Smooth muscle cell (in vitro differentiated cells): ENCODE measurements around the gene KRT81. TPM values are rescaled to one million over a fixed set of nuclear protein-coding genes. Genes with fewer than 3 reads are reported as not detected.
A peak's percentile ranks its signal among the peaks of the same experiment; 100 is the strongest.

Source experiments
- DNase-seq: peaks from one replicate; lab custom pipeline; 2025; ENCODE audit not compliant: unreplicated experiment; lab: John Stamatoyannopoulos, UW
- H2AFZ ChIP-seq: fragments of 200-600 bp; sonication (generic); 2 replicates; pipeline ENCODE4 v1.6.0; 2016; ENCODE audit warnings: antibody characterized with exemption, low read depth, mild to moderate bottlenecking
- H3F3A ChIP-seq: fragments of 200-600 bp; sonication (generic); 2 replicates; pipeline ENCODE4 v1.6.0; 2017; ENCODE audit warnings: antibody characterized with exemption, low read depth
- H3K27ac ChIP-seq: fragments of 200-600 bp; sonication (generic); 2 replicates; pipeline ENCODE4 v1.5.1; 2016; ENCODE audit warnings: low read depth, mild to moderate bottlenecking
- H3K27me3 ChIP-seq: fragments of 200-600 bp; sonication (generic); 2 replicates; pipeline ENCODE4 v1.6.1; 2016; ENCODE audit warnings: low read depth, mild to moderate bottlenecking
- H3K36me3 ChIP-seq: fragments of 200-600 bp; sonication (generic); 2 replicates; pipeline ENCODE4 v1.5.1; 2016; ENCODE audit warnings: low read depth
- H3K4me1 ChIP-seq: fragments of 200-600 bp; sonication (generic); 2 replicates; pipeline ENCODE4 v1.5.1; 2016; ENCODE audit warnings: low read depth
- H3K4me2 ChIP-seq: fragments of 200-600 bp; sonication (generic); 2 replicates; pipeline ENCODE4 v1.6.0; 2016; ENCODE audit warnings: mild to moderate bottlenecking
- H3K4me3 ChIP-seq: fragments of 200-600 bp; sonication (generic); 2 replicates; pipeline ENCODE4 v1.5.1; 2016; ENCODE audit warnings: mild to moderate bottlenecking
- H3K79me2 ChIP-seq: fragments of 200-600 bp; sonication (generic); 2 replicates; pipeline ENCODE4 v1.6.0; 2016; ENCODE audit warnings: low read depth, mild to moderate bottlenecking
- H3K9ac ChIP-seq: fragments of 200-600 bp; sonication (generic); 2 replicates; pipeline ENCODE4 v1.6.0; 2016; ENCODE audit warnings: low read depth
- H3K9me3 ChIP-seq: fragments of 200-600 bp; sonication (generic); replicated peaks from 2 replicates; pipeline ENCODE4 v1.5.1; 2016; ENCODE audit warnings: low read depth
- H4K20me1 ChIP-seq: fragments of 200-600 bp; sonication (generic); 2 replicates; pipeline ENCODE4 v1.6.0; 2016; ENCODE audit warnings: low read depth
- WGBS: methylation state at CpG from one replicate; pipeline ENCODE4 v1.1.7; 2016; ENCODE audit warnings: low lambda C conversion rate; 5-methylcytosine and 5-hydroxymethylcytosine counted together
- polyA plus RNA-seq: library from polyadenylated mRNA; unstranded; fragments of >200 nt; fragmentation: Nextera tagmentation; extraction: Ambion mirVana; gene quantifications from 2 replicates; pipeline ENCODE4 v1.2.1, GENCODE V29; 2016
- total RNA-seq: library from RNA; depleted of rRNA; stranded (reverse); fragments of >200 nt; gene quantifications from 2 replicates; pipeline ENCODE4 v1.2.3, GENCODE V29; 2014
- TF ChIP-seq, protein P1 (sequence below): fragments of 200-600 bp; sonication (generic); IDR thresholded peaks from 2 replicates; pipeline ENCODE4 v1.5.1; 2017; ENCODE audit warnings: borderline replicate concordance, mild to moderate bottlenecking, antibody characterized with exemption; ENCODE audit not compliant: insufficient read depth, poor library complexity, severe bottlenecking

The KRT81 gene
- total and polyA plus RNA-seq, 2 experiments from 2014 or later, result 0.49 to 1.4 TPM

DNA sequence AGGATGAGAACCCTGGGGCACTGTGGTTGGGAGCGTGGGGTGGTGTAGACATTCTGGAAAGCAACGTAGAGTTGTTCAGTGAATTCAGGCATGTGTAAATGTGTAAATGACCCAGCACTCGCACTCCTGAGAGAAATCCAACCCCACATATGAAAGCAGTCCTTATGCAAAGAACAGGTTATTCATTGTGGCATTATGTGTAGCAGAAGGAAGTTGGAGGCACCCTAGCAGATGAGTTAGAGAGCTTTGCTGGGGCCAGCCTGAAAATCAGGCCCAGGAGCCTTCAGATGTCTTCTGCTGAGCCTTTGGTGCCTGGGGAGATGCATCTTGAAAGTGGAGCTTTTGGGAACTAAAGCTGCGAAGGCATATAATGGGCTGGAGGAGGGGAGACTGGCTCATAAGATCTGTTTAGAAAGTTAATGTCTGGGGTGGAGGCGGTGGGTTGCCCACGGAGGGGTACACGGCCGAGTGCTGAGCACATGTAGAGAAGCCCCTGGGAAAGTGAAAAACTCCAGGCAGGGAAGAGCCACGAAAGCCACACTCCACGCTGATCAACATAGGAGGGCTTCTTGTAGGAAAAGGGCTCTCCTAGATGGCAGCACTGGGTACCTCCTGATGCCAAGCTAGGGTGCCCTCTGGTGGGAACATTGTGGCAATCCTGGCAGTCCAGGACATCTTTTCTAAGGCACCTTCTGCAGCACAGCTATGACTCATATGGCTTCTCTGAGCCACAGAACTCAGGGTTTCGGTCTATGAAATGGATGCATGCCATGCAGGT, 35.9 kb upstream of the KRT81 start:
- Histone ChIP-seq H3K36me3 (no peaks in the 10 kb centered on the region), H3K27ac (no peak overlapping the region), H3K9me3 (no peaks in the 10 kb centered on the region), H4K20me1 (no peaks in the 10 kb centered on the region), H3K4me2 (no peak overlapping the region), H2AFZ (no peak overlapping the region), H3K9ac (no peak overlapping the region), H3F3A (peaks cover 7% of the 10 kb centered on the region), H3K4me3 (no peak overlapping the region), H3K79me2 (no peaks in the 10 kb centered on the region), H3K4me1 (no peaks in the 10 kb centered on the region), H3K27me3 (peaks cover 30% of the 10 kb centered on the region)
- no peak for DNase-seq
- TF ChIP-seq, protein P1, sequence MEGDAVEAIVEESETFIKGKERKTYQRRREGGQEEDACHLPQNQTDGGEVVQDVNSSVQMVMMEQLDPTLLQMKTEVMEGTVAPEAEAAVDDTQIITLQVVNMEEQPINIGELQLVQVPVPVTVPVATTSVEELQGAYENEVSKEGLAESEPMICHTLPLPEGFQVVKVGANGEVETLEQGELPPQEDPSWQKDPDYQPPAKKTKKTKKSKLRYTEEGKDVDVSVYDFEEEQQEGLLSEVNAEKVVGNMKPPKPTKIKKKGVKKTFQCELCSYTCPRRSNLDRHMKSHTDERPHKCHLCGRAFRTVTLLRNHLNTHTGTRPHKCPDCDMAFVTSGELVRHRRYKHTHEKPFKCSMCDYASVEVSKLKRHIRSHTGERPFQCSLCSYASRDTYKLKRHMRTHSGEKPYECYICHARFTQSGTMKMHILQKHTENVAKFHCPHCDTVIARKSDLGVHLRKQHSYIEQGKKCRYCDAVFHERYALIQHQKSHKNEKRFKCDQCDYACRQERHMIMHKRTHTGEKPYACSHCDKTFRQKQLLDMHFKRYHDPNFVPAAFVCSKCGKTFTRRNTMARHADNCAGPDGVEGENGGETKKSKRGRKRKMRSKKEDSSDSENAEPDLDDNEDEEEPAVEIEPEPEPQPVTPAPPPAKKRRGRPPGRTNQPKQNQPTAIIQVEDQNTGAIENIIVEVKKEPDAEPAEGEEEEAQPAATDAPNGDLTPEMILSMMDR, result peak; percentile 73
- 41% methylated on average over 11 of the region's 11 CpGs for WGBS

DNA sequence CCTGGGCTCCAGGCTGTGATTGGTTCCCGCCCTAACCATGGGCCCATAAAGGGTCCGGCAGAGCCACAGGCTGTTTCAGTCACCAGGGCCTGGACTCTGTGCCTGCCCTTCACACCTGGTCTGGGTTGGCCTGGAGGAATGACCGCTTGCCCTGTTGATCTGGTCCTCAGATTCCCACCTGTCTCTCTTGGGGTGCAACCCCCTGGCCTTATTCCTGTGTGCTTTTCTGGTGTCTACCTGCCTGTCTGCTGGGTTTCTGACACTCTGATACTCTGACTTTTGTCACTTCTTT, 32.8 kb upstream of the KRT81 start:
- Histone ChIP-seq H3K27ac (no peak overlapping the region), H3K36me3 (no peaks in the 10 kb centered on the region), H3K79me2 (no peaks in the 10 kb centered on the region), H3K4me1 (no peaks in the 10 kb centered on the region), H3F3A (no peaks in the 10 kb centered on the region), H3K4me3 (no peak overlapping the region), H3K27me3 (peaks cover 58% of the 10 kb centered on the region), H3K9me3 (no peaks in the 10 kb centered on the region), H3K4me2 (no peak overlapping the region), H3K9ac (no peak overlapping the region), H4K20me1 (no peaks in the 10 kb centered on the region), H2AFZ (no peak overlapping the region)
- TF ChIP-seq, protein P1, result no peak
- DNase-seq, result no peak
- WGBS, result 67% methylated on average over 3 of the region's 3 CpGs

GRCh38 chr12:52323416-52324152, 32.2 kb upstream of the KRT81 start:
- Histone ChIP-seq H2AFZ (no peak overlapping the region), H3K79me2 (no peaks in the 10 kb centered on the region), H3K36me3 (no peaks in the 10 kb centered on the region), H3K9me3 (no peaks in the 10 kb centered on the region), H3K9ac (no peak overlapping the region), H4K20me1 (no peaks in the 10 kb centered on the region), H3K4me1 (no peaks in the 10 kb centered on the region), H3F3A (no peaks in the 10 kb centered on the region), H3K4me2 (no peak overlapping the region), H3K4me3 (no peak overlapping the region), H3K27ac (no peak overlapping the region), H3K27me3 (peaks cover 64% of the 10 kb centered on the region)
- no peak for DNase-seq
- TF ChIP-seq, protein P1, result no peak
- WGBS, result 75% methylated on average over 10 of the region's 10 CpGs
